HCT116 (cell line): Measurements from ENCODE around the gene SMPDL3B. TPM values are rescaled to one million over a fixed set of nuclear protein-coding genes. Genes with fewer than 3 reads are reported as not detected.
"Not testable (repeated sequence)": the region's sequence is repeated elsewhere in the genome, so short reads cannot be mapped to it uniquely, and the experiment has no call there.

Source experiments
- ATAC-seq: fragments of 200-7000 bp; cut with Tn5 transposase; 2 replicates; pipeline ENCODE4 v1.9.1; 2020; ENCODE audit warnings: mild to moderate bottlenecking, moderate library complexity
- BruUV-seq: library from RNA; stranded (reverse); fragments of 400-500 nt; replicated peaks from 2 replicates; lab custom pipeline; 2021; lab: Mats Ljungman, UMichigan
- CTCF ChIA-PET: fragments of 300-600 bp; sonication (Branson Sonifier 250); formaldehyde crosslinking; loops from one replicate; lab custom pipeline; 2021; ENCODE audit warnings: antibody characterized with exemption; lab: Charles Lee
- POLR2A ChIA-PET: fragments of 300-600, 350-600 bp; sonication (Branson Sonifier 250); formaldehyde crosslinking; loops from one replicate; lab custom pipeline; 2021; ENCODE audit warnings: antibody characterized with exemption; lab: Charles Lee
- RAD21 ChIA-PET, 2 experiments: fragments of 300-600 bp; sonication (Branson Sonifier 250); formaldehyde crosslinking; loops; one replicate each; lab custom pipeline; 2023; ENCODE audit warnings: low total read pairs in 2 of 2; ENCODE audit not compliant: uncharacterized antibody in 2 of 2, unreplicated experiment in 2 of 2, low non-redundant PET in 1 of 2; lab: Charles Lee
- DNase-seq: peaks from one replicate; pipeline ENCODE4 v3.0.0-alpha.2; 2010; ENCODE audit warnings: low read depth, low spot score
- H2AFZ ChIP-seq: fragments of 200-600 bp; shearing (Covaris generic), sonication (generic); 2 replicates; pipeline ENCODE4 v1.6.1; 2017; ENCODE audit warnings: low read depth, mixed run types, mixed read lengths, antibody characterized with exemption, low read length; ENCODE audit not compliant: poor library complexity, severe bottlenecking
- H3K27ac ChIP-seq: 2 replicates; pipeline ENCODE4 v1.5.1; 2012; ENCODE audit warnings: low read depth, low read length
- H3K27me3 ChIP-seq: fragments of 200-600 bp; sonication (generic); 2 replicates; pipeline ENCODE4 v1.6.1; 2016; ENCODE audit warnings: mixed run types, low read length, mixed read lengths; ENCODE audit not compliant: insufficient read depth
- H3K36me3 ChIP-seq, 2 experiments: fragments of 200-500 bp in 1 of 2; fragments of 200-600 bp in 1 of 2; sonication (Bioruptor generic) in 1 of 2; sonication (generic) in 1 of 2; 2 replicates each; pipeline versions ENCODE4 v1.5.1 to v1.6.1; 2014 to 2016; ENCODE audit warnings: low read length in 2 of 2, inconsistent platforms in 1 of 2, mixed read lengths in 1 of 2, mixed run types in 1 of 2; ENCODE audit not compliant: insufficient read depth in 2 of 2, control insufficient read depth in 1 of 2
- H3K4me1 ChIP-seq, 2 experiments: fragments of 200-600 bp in 1 of 2; sonication (generic) in 1 of 2; 2 replicates each; pipeline versions ENCODE4 v1.5.1 to v1.6.1; 2012 to 2017; ENCODE audit warnings: low read length in 2 of 2, inconsistent platforms in 1 of 2, mild to moderate bottlenecking in 1 of 2, mixed read lengths in 1 of 2, mixed run types in 1 of 2, moderate library complexity in 1 of 2; ENCODE audit not compliant: insufficient read depth in 2 of 2, control insufficient read depth in 1 of 2
- H3K4me2 ChIP-seq: fragments of 200-600 bp; sonication (generic); 2 replicates; pipeline ENCODE4 v1.6.1; 2017; ENCODE audit warnings: mixed run types, low read length, mixed read lengths
- H3K4me3 ChIP-seq, 2 experiments: fragments of 200-600 bp in 1 of 2; sonication (generic) in 1 of 2; replicated peaks in 1 of 2; 2 replicates each; pipeline ENCODE4 v1.5.1; 2011 to 2016; ENCODE audit warnings: low read length in 2 of 2, control low read depth in 1 of 2, low read depth in 1 of 2, mild to moderate bottlenecking in 1 of 2, mixed read lengths in 1 of 2, mixed run types in 1 of 2
- H3K79me2 ChIP-seq: fragments of 200-600 bp; sonication (generic); 2 replicates; pipeline ENCODE4 v1.6.1; 2017; ENCODE audit warnings: mild to moderate bottlenecking, mixed run types, low read length, moderate library complexity, mixed read lengths; ENCODE audit not compliant: insufficient read depth
- H3K9ac ChIP-seq: fragments of 200-600 bp; sonication (generic); 2 replicates; pipeline ENCODE4 v1.6.1; 2016; ENCODE audit warnings: low read length, mixed read lengths
- H3K9me2 ChIP-seq: fragments of 200-600 bp; sonication (generic), shearing (Covaris generic); 2 replicates; pipeline ENCODE4 v1.6.1; 2017; ENCODE audit warnings: mixed run types, mild to moderate bottlenecking, moderate library complexity; ENCODE audit not compliant: insufficient read depth
- H3K9me3 ChIP-seq, 2 experiments: fragments of 200-500 bp in 1 of 2; fragments of 200-600 bp in 1 of 2; sonication (Bioruptor generic) in 1 of 2; sonication (generic) in 1 of 2; 2 replicates each; pipeline ENCODE4 v1.6.1; 2014 to 2017; ENCODE audit warnings: low read length in 2 of 2, mixed read lengths in 2 of 2, inconsistent platforms in 1 of 2, low read depth in 1 of 2, mild to moderate bottlenecking in 1 of 2, mixed run types in 1 of 2, moderate library complexity in 1 of 2; ENCODE audit not compliant: control insufficient read depth in 1 of 2, insufficient read depth in 1 of 2
- H4K20me1 ChIP-seq: fragments of 200-600 bp; sonication (generic), shearing (Covaris generic); 2 replicates; pipeline ENCODE4 v1.6.1; 2017; ENCODE audit warnings: mixed run types, mild to moderate bottlenecking, moderate library complexity; ENCODE audit not compliant: insufficient read depth
- ATF3 ChIP-seq: IDR thresholded peaks from 2 replicates; pipeline ENCODE4 v1.6.1; 2012
- EGR1 ChIP-seq: IDR thresholded peaks from 2 replicates; pipeline ENCODE4 v1.6.1; 2012; ENCODE audit warnings: low read depth
- EZH2phosphoT487 ChIP-seq: fragments of 200-600 bp; IDR thresholded peaks from 2 replicates; pipeline ENCODE4 v1.6.1; 2018; ENCODE audit warnings: antibody characterized with exemption, borderline replicate concordance
- POLR2AphosphoS5 ChIP-seq: IDR thresholded peaks from 2 replicates; pipeline ENCODE4 v1.6.1; 2011; ENCODE audit warnings: mild to moderate bottlenecking, low read depth, low read length, moderate library complexity
- RAD21 ChIP-seq: IDR thresholded peaks from 2 replicates; pipeline ENCODE4 v1.6.1; 2012; ENCODE audit warnings: low read depth, mild to moderate bottlenecking
- SIN3A ChIP-seq: IDR thresholded peaks from 2 replicates; pipeline ENCODE4 v1.6.1; 2012; ENCODE audit warnings: low read depth
- SRF ChIP-seq: IDR thresholded peaks from 2 replicates; pipeline ENCODE4 v1.6.1; 2012; ENCODE audit warnings: low read depth
- TCF7L2 ChIP-seq: IDR thresholded peaks from 2 replicates; pipeline ENCODE4 v1.7.0; 2011; ENCODE audit warnings: borderline replicate concordance, inconsistent platforms; ENCODE audit not compliant: insufficient read depth, insufficient read length; ENCODE audit errors: extremely low read depth
- intact Hi-C: fragments of 100-400 bp; cut with micrococcal nuclease; formaldehyde crosslinking; loops from 2 replicates; pipeline ENCODE4 v1.10.0; 2022
- total RNA-seq: library from RNA; stranded (reverse); gene quantifications from one replicate; pipeline ENCODE4 v1.2.1, GENCODE V29; 2021; ENCODE audit not compliant: unreplicated experiment
- TF ChIP-seq, protein P1 (sequence below): IDR thresholded peaks from 2 replicates; pipeline ENCODE4 v1.6.1; 2011; ENCODE audit warnings: mild to moderate bottlenecking, low read length, moderate library complexity; ENCODE audit not compliant: insufficient replicate concordance; ENCODE audit errors: extremely low read depth

SMPDL3B gene
- total RNA-seq, 1 experiment from 2014 or later, result 16.4 TPM

- POLR2A ChIA-PET, result no interaction called here
These were observed 64.3 kb downstream of the SMPDL3B start for GRCh38 chr1:27999055-27999454.

GRCh38 chr1:28002600-28002999, 67.8 kb downstream of the SMPDL3B start:
- Histone ChIP-seq H3K36me3 (peaks cover 11 to 19% of the 10 kb centered on the region in 2 experiments), H3K79me2 (no peaks in the 10 kb centered on the region)
- POLR2A ChIA-PET, result interaction anchor here (1.3 kb wide), 1 partner anchor 31 kb away, joined by 3 read pairs; no protein-coding TSS in a partner anchor
- intact Hi-C loops, result no loop called here
- no peak for TF ChIP-seq EZH2phosphoT487
- TF ChIP-seq, all 23 proteins: peak for 0
- CTCF ChIA-PET, result no interaction called here
- DNase-seq, result no peak
- Histone ChIP-seq H3K27me3 (no peaks in the 10 kb centered on the region), H3K9me2 (no peaks in the 10 kb centered on the region), H3K4me2 (no peak overlapping the region), H3K9me3 (no peaks in the 10 kb centered on the region), H3K4me3 (no peak overlapping the region), H2AFZ (no peak overlapping the region), H4K20me1 (no peaks in the 10 kb centered on the region), H3K9ac (no peak overlapping the region), H3K4me1 (no peaks in the 10 kb centered on the region), H3K27ac (no peak overlapping the region)
- BruUV-seq, result no TSS peak
- RAD21 ChIA-PET, result no interaction called here
- ATAC-seq, result no peak

More at GRCh38 chr1:27999055-27999454, 64.3 kb downstream of the SMPDL3B start:
- Histone ChIP-seq H3K36me3 (peaks cover 20 to 30% of the 10 kb centered on the region in 2 experiments; a peak in 3 of 4 replicates), H3K9me2 (no peaks in the 10 kb centered on the region), H3K4me2 (no peak overlapping the region), H2AFZ (no peak overlapping the region), H3K4me3 (no peak overlapping the region), H3K4me1 (no peaks in the 10 kb centered on the region), H3K9me3 (no peaks in the 10 kb centered on the region), H3K9ac (no peak overlapping the region), H4K20me1 (no peaks in the 10 kb centered on the region), H3K79me2 (no peaks in the 10 kb centered on the region), H3K27me3 (no peaks in the 10 kb centered on the region), H3K27ac (no peak overlapping the region)
- DNase-seq, result no peak
- ChIA-PET CTCF (no interaction called here), RAD21 (no interaction called here)
- ATAC-seq, result no peak
- no TSS peak for BruUV-seq
- no peak for TF ChIP-seq RAD21
- no peak for TF ChIP-seq EGR1
- no peak for TF ChIP-seq SRF
- TF ChIP-seq POLR2AphosphoS5, result no peak
- no peak for TF ChIP-seq TCF7L2
- TF ChIP-seq, protein P1, sequence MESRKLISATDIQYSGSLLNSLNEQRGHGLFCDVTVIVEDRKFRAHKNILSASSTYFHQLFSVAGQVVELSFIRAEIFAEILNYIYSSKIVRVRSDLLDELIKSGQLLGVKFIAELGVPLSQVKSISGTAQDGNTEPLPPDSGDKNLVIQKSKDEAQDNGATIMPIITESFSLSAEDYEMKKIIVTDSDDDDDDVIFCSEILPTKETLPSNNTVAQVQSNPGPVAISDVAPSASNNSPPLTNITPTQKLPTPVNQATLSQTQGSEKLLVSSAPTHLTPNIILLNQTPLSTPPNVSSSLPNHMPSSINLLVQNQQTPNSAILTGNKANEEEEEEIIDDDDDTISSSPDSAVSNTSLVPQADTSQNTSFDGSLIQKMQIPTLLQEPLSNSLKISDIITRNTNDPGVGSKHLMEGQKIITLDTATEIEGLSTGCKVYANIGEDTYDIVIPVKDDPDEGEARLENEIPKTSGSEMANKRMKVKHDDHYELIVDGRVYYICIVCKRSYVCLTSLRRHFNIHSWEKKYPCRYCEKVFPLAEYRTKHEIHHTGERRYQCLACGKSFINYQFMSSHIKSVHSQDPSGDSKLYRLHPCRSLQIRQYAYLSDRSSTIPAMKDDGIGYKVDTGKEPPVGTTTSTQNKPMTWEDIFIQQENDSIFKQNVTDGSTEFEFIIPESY, result no peak
- TF ChIP-seq SIN3A, result no peak
- no peak for TF ChIP-seq ATF3
- intact Hi-C loops, result no loop called here

- H3K4me3 ChIP-seq, DNase-seq, H2AFZ ChIP-seq, H3K27me3 ChIP-seq, BruUV-seq, H3K4me2 ChIP-seq, H3K27ac ChIP-seq, CTCF ChIA-PET, H3K79me2 ChIP-seq, H3K9ac ChIP-seq, H4K20me1 ChIP-seq, H3K4me1 ChIP-seq, intact Hi-C loops, H3K9me3 ChIP-seq, ATAC-seq, H3K9me2 ChIP-seq, RAD21 ChIA-PET: not testable (repeated sequence)
- peaks cover 7 to 15% of the 10 kb centered on the region in 2 experiments for H3K36me3 ChIP-seq
- POLR2A ChIA-PET, result interaction anchor here (1.3 kb wide), 1 partner anchor 30 kb away, joined by 3 read pairs; no protein-coding TSS in a partner anchor
These were observed 68.3 kb downstream of the SMPDL3B start for GRCh38 chr1:28003117-28003516.
